Stimulated activated memory B cell treated with anti-CD40 and anti-IgM and Interleukin-4, amounts not matched to agents 10 μg/mL and 1 μg/mL and 100 μg/mL, for 72 hours (primary cell): ENCODE results near the gene ENHO.
"Not testable (repeated sequence)": the region's sequence is repeated elsewhere in the genome, so short reads cannot be mapped to it uniquely, and the experiment has no call there.

Source experiments
- ATAC-seq: fragments of 150-1000 bp; cut with Tn5 transposase; 2 replicates; pipeline ENCODE4 v1.10.0; 2021
- H3K27ac Mint-ChIP-seq: one replicate; pipeline ENCODE4 v1.8.0; 2022; ENCODE audit warnings: mild to moderate bottlenecking, mixed read lengths
- H3K27me3 Mint-ChIP-seq: one replicate; pipeline ENCODE4 v1.8.0; 2022; ENCODE audit warnings: mixed read lengths
- H3K36me3 Mint-ChIP-seq: one replicate; pipeline ENCODE4 v1.8.0; 2022; ENCODE audit warnings: mixed read lengths
- H3K4me1 Mint-ChIP-seq: one replicate; pipeline ENCODE4 v1.8.0; 2022; ENCODE audit warnings: mixed read lengths
- H3K4me3 Mint-ChIP-seq: one replicate; pipeline ENCODE4 v1.8.0; 2022; ENCODE audit warnings: mild to moderate bottlenecking, moderate library complexity, mixed read lengths
- H3K9me3 Mint-ChIP-seq: one replicate; pipeline ENCODE4 v1.8.0; 2022; ENCODE audit warnings: mixed read lengths

ENHO gene

GRCh38 chr9:34493972-34494535 lies 28.7 kb downstream of the ENHO start:
- no peak overlapping the region for H3K27ac Mint-ChIP-seq

GRCh38 chr9:34492051-34492450 lies 30.7 kb downstream of the ENHO start:
- H3K36me3 Mint-ChIP-seq, result no peaks in the 10 kb centered on the region
- H3K9me3 Mint-ChIP-seq, result no peaks in the 10 kb centered on the region
- peaks cover 69% of the 10 kb centered on the region for H3K27me3 Mint-ChIP-seq
- H3K4me1 Mint-ChIP-seq, result no peaks in the 10 kb centered on the region
- H3K4me3 Mint-ChIP-seq, result no peak overlapping the region
- ATAC-seq, result no peak
- H3K27ac Mint-ChIP-seq, result no peak overlapping the region

More at GRCh38 chr9:34493972-34494535, 28.7 kb downstream of the ENHO start:
- Mint-ChIP-seq H3K4me1 (no peaks in the 10 kb centered on the region), H3K36me3 (no peaks in the 10 kb centered on the region), H3K27me3 (peaks cover 52% of the 10 kb centered on the region), H3K4me3 (no peak overlapping the region), H3K9me3 (no peaks in the 10 kb centered on the region)
- no peak for ATAC-seq

- Mint-ChIP-seq H3K9me3 (no peaks in the 10 kb centered on the region), H3K36me3 (no peaks in the 10 kb centered on the region), H3K4me1 (peaks cover 3% of the 10 kb centered on the region), H3K4me3 (no peak overlapping the region), H3K27me3 (peaks cover 69% of the 10 kb centered on the region), H3K27ac (no peak overlapping the region)
- no peak for ATAC-seq
Measured at GRCh38 chr9:34491596-34491995, 31.2 kb downstream of the ENHO start.

- H3K4me3 Mint-ChIP-seq, result no peak overlapping the region
- no peaks in the 10 kb centered on the region for H3K36me3 Mint-ChIP-seq
- peak; percentile 5 for ATAC-seq
- no peaks in the 10 kb centered on the region for H3K9me3 Mint-ChIP-seq
- peaks cover 7% of the 10 kb centered on the region for H3K4me1 Mint-ChIP-seq
- H3K27ac Mint-ChIP-seq, result no peak overlapping the region
- peaks cover 69% of the 10 kb centered on the region for H3K27me3 Mint-ChIP-seq
Measured at GRCh38 chr9:34490760-34491159, 32.0 kb downstream of the ENHO start.

GRCh38 chr9:34490360-34490759 lies 32.4 kb downstream of the ENHO start:
- Mint-ChIP-seq H3K4me3 (no peak overlapping the region), H3K36me3 (no peaks in the 10 kb centered on the region), H3K27me3 (peaks cover 69% of the 10 kb centered on the region), H3K27ac (no peak overlapping the region), H3K9me3 (no peaks in the 10 kb centered on the region), H3K4me1 (peaks cover 7% of the 10 kb centered on the region)
- ATAC-seq, result no peak

- Mint-ChIP-seq H3K9me3 (no peaks in the 10 kb centered on the region), H3K4me3 (no peak overlapping the region), H3K27me3 (peaks cover 42% of the 10 kb centered on the region), H3K27ac (no peak overlapping the region), H3K4me1 (peaks cover 7% of the 10 kb centered on the region), H3K36me3 (no peaks in the 10 kb centered on the region)
- ATAC-seq, result peak; percentile 56
Measured at GRCh38 chr9:34486572-34486971, 36.2 kb downstream of the ENHO start.

GRCh38 chr9:34485822-34486221 lies 37.0 kb downstream of the ENHO start:
- Mint-ChIP-seq H3K4me1 (peaks cover 7% of the 10 kb centered on the region), H3K9me3 (no peaks in the 10 kb centered on the region), H3K27ac (no peak overlapping the region), H3K4me3 (no peak overlapping the region), H3K36me3 (no peaks in the 10 kb centered on the region), H3K27me3 (peaks cover 35% of the 10 kb centered on the region)
- ATAC-seq, result no peak

GRCh38 chr9:34484678-34485077 lies 38.1 kb downstream of the ENHO start:
- peaks cover 7% of the 10 kb centered on the region for H3K4me1 Mint-ChIP-seq
- no peaks in the 10 kb centered on the region for H3K36me3 Mint-ChIP-seq
- H3K9me3 Mint-ChIP-seq, result no peaks in the 10 kb centered on the region
- peaks cover 23% of the 10 kb centered on the region for H3K27me3 Mint-ChIP-seq
- no peak overlapping the region for H3K27ac Mint-ChIP-seq
- no peak for ATAC-seq
- H3K4me3 Mint-ChIP-seq, result no peak overlapping the region

- H3K27me3 Mint-ChIP-seq, ATAC-seq, H3K4me1 Mint-ChIP-seq, H3K9me3 Mint-ChIP-seq, H3K36me3 Mint-ChIP-seq, H3K4me3 Mint-ChIP-seq, H3K27ac Mint-ChIP-seq: not testable (repeated sequence)
Measured at GRCh38 chr9:34482746-34483145, 40.0 kb downstream of the ENHO start.

GRCh38 chr9:34481620-34482019 lies 41.2 kb downstream of the ENHO start:
- not testable (repeated sequence) for H3K9me3 Mint-ChIP-seq, H3K27ac Mint-ChIP-seq, H3K4me3 Mint-ChIP-seq

GRCh38 chr9:34479431-34479866 lies 43.3 kb downstream of the ENHO start:
- H3K27ac Mint-ChIP-seq, result no peak overlapping the region

More at GRCh38 chr9:34481620-34482019, 41.2 kb downstream of the ENHO start:
- not testable (repeated sequence) for H3K4me1 Mint-ChIP-seq, H3K36me3 Mint-ChIP-seq, ATAC-seq
- peaks cover 13% of the 10 kb centered on the region for H3K27me3 Mint-ChIP-seq

GRCh38 chr9:34477541-34477940 lies 45.2 kb downstream of the ENHO start:
- Mint-ChIP-seq H3K27ac (no peak overlapping the region), H3K4me1 (no peaks in the 10 kb centered on the region), H3K9me3 (no peaks in the 10 kb centered on the region), H3K36me3 (no peaks in the 10 kb centered on the region), H3K27me3 (peaks cover 20% of the 10 kb centered on the region), H3K4me3 (no peak overlapping the region)
- no peak for ATAC-seq

More at GRCh38 chr9:34479431-34479866, 43.3 kb downstream of the ENHO start:
- Mint-ChIP-seq H3K27me3 (peaks cover 20% of the 10 kb centered on the region), H3K4me3 (no peak overlapping the region), H3K36me3 (no peaks in the 10 kb centered on the region), H3K9me3 (no peaks in the 10 kb centered on the region), H3K4me1 (no peaks in the 10 kb centered on the region)
- no peak for ATAC-seq

- Mint-ChIP-seq H3K4me1 (no peaks in the 10 kb centered on the region), H3K4me3 (no peak overlapping the region), H3K9me3 (no peaks in the 10 kb centered on the region), H3K27me3 (peaks cover 20% of the 10 kb centered on the region), H3K36me3 (no peaks in the 10 kb centered on the region), H3K27ac (no peak overlapping the region)
- no peak for ATAC-seq
Measured at GRCh38 chr9:34475097-34475496, 47.7 kb downstream of the ENHO start.
